ENCODE results near the gene GLIS1.

GLIS1 gene

GRCh38 chr1:53680868-53681267 lies 58.1 kb downstream of the GLIS1 start:
- DNase-seq (ENCODE audit: low read depth in 1 of 2, low spot score in 1 of 2) = no peak

GRCh38 chr1:53678938-53679825 lies 59.8 kb downstream of the GLIS1 start:
- no peak for DNase-seq (ENCODE audit: low read depth in 1 of 2, low spot score in 1 of 2)

GRCh38 chr1:53678507-53678906 lies 60.5 kb downstream of the GLIS1 start:
- DNase-seq (ENCODE audit: low read depth in 1 of 2, low spot score in 1 of 2) = no peak

GRCh38 chr1:53678046-53678445 lies 60.9 kb downstream of the GLIS1 start:
- DNase-seq (ENCODE audit: low read depth in 1 of 2, low spot score in 1 of 2) = no peak

- DNase-seq (ENCODE audit: low read depth in 1 of 2, low spot score in 1 of 2) = no peak
Measured at GRCh38 chr1:53677486-53677885, 61.5 kb downstream of the GLIS1 start.

- DNase-seq (ENCODE audit: low read depth in 1 of 2, low spot score in 1 of 2) = no peak
Measured at GRCh38 chr1:53672785-53673184, 66.2 kb downstream of the GLIS1 start.

GRCh38 chr1:53672243-53672642 lies 66.7 kb downstream of the GLIS1 start:
- no peak for DNase-seq (ENCODE audit: low read depth in 1 of 2, low spot score in 1 of 2)

GRCh38 chr1:53669621-53670191 lies 69.3 kb downstream of the GLIS1 start:
- DNase-seq (ENCODE audit: low read depth in 1 of 2, low spot score in 1 of 2) = no peak

- DNase-seq (ENCODE audit: low read depth in 1 of 2, low spot score in 1 of 2) = no peak
Measured at GRCh38 chr1:53666566-53666965, 72.4 kb downstream of the GLIS1 start.

- DNase-seq (ENCODE audit: low read depth in 1 of 2, low spot score in 1 of 2) = no peak
Measured at GRCh38 chr1:53665996-53666395, 73.0 kb downstream of the GLIS1 start.

- no peak for DNase-seq (ENCODE audit: low read depth in 1 of 2, low spot score in 1 of 2)
Measured at GRCh38 chr1:53663529-53664300, 75.2 kb downstream of the GLIS1 start.

GRCh38 chr1:53662951-53663350 lies 76.0 kb downstream of the GLIS1 start:
- no peak for DNase-seq (ENCODE audit: low read depth in 1 of 2, low spot score in 1 of 2)

- DNase-seq (ENCODE audit: low read depth in 1 of 2, low spot score in 1 of 2) = no peak
Measured at GRCh38 chr1:53662169-53662568, 76.8 kb downstream of the GLIS1 start.

- no peak for DNase-seq (ENCODE audit: low read depth in 1 of 2, low spot score in 1 of 2)
Measured at GRCh38 chr1:53661496-53661895, 77.5 kb downstream of the GLIS1 start.

- no peak for DNase-seq (ENCODE audit: low read depth in 1 of 2, low spot score in 1 of 2)
Measured at GRCh38 chr1:53660666-53661065, 78.3 kb downstream of the GLIS1 start.

- DNase-seq (ENCODE audit: low read depth in 1 of 2, low spot score in 1 of 2) = no peak
Measured at GRCh38 chr1:53659436-53659835, 79.5 kb downstream of the GLIS1 start.

- no peak for DNase-seq (ENCODE audit: low read depth in 1 of 2, low spot score in 1 of 2)
Measured at GRCh38 chr1:53658489-53659230, 80.3 kb downstream of the GLIS1 start.

- no peak for DNase-seq (ENCODE audit: low read depth in 1 of 2, low spot score in 1 of 2)
Measured at GRCh38 chr1:53657891-53658396, 81.0 kb downstream of the GLIS1 start.

- DNase-seq (ENCODE audit: low read depth in 1 of 2, low spot score in 1 of 2) = no peak
Measured at GRCh38 chr1:53657531-53657805, 81.5 kb downstream of the GLIS1 start.

GRCh38 chr1:53656747-53657530 lies 82.0 kb downstream of the GLIS1 start:
- no peak for DNase-seq (ENCODE audit: low read depth in 1 of 2, low spot score in 1 of 2)

Measured in activated T-helper 1 cell treated with anti-CD3 and anti-CD28 coated beads, Interleukin-2, amount 50 U/mL, for 16 hours (primary cell).